DMS153 treated with DMSO at 0.1 percent for 48 hours (cell line): ENCODE measurements around the gene TRAM2.
"Not testable (repeated sequence)": the region's sequence is repeated elsewhere in the genome, so short reads cannot be mapped to it uniquely, and the experiment has no call there.

Source experiments
- DNase-seq: peaks from one replicate; lab custom pipeline; 2025; ENCODE audit not compliant: unreplicated experiment; lab: John Stamatoyannopoulos, UW

The TRAM2 gene

GRCh38 chr6:52496631-52497030 lies 80.2 kb downstream of the TRAM2 start:
- DNase-seq: no peak

GRCh38 chr6:52495922-52496321 lies 80.9 kb downstream of the TRAM2 start:
- DNase-seq: no peak

GRCh38 chr6:52494298-52495072 lies 82.4 kb downstream of the TRAM2 start:
- DNase-seq: no peak

- no peak for DNase-seq
Measured at GRCh38 chr6:52493669-52494068, 83.2 kb downstream of the TRAM2 start.

GRCh38 chr6:52491203-52492069 lies 85.4 kb downstream of the TRAM2 start:
- no peak for DNase-seq

- DNase-seq: no peak
Measured at GRCh38 chr6:52489881-52490280, 87.0 kb downstream of the TRAM2 start.

GRCh38 chr6:52483671-52484003 lies 93.2 kb downstream of the TRAM2 start:
- DNase-seq: no peak

GRCh38 chr6:52482903-52483670 lies 93.8 kb downstream of the TRAM2 start:
- no peak for DNase-seq

- no peak for DNase-seq
Measured at GRCh38 chr6:52475307-52475706, 101.6 kb downstream of the TRAM2 start.

- no peak for DNase-seq
Measured at GRCh38 chr6:52474173-52474572, 102.7 kb downstream of the TRAM2 start.

- DNase-seq: not testable (repeated sequence)
Measured at GRCh38 chr6:52461194-52461593, 115.7 kb downstream of the TRAM2 start.

GRCh38 chr6:52457096-52457495 lies 119.8 kb downstream of the TRAM2 start:
- no peak for DNase-seq

- DNase-seq: no peak
Measured at GRCh38 chr6:52454556-52454955, 122.3 kb downstream of the TRAM2 start.
